ENCODE data around the gene APOBEC3C.
"Not testable (repeated sequence)": the region's sequence is repeated elsewhere in the genome, so short reads cannot be mapped to it uniquely, and the experiment has no call there.

APOBEC3C gene

GRCh38 chr22:39024519-39025308 lies 10.7 kb downstream of the APOBEC3C start:
- DNase-seq: no peak

- no peak for DNase-seq
These were observed 12.6 kb downstream of the APOBEC3C start for GRCh38 chr22:39026509-39027150.

- no peak for DNase-seq
These were observed 13.7 kb downstream of the APOBEC3C start for GRCh38 chr22:39027717-39028116.

- DNase-seq: no peak
These were observed 14.2 kb downstream of the APOBEC3C start for GRCh38 chr22:39028281-39028680.

GRCh38 chr22:39029227-39029626 lies 15.2 kb downstream of the APOBEC3C start:
- no peak for DNase-seq

GRCh38 chr22:39030705-39031104 lies 16.6 kb downstream of the APOBEC3C start:
- DNase-seq: no peak

GRCh38 chr22:39031434-39032295 lies 17.6 kb downstream of the APOBEC3C start:
- not testable (repeated sequence) for DNase-seq

GRCh38 chr22:39037071-39037470 lies 23.0 kb downstream of the APOBEC3C start:
- DNase-seq: not testable (repeated sequence)

GRCh38 chr22:39039306-39040126 lies 25.5 kb downstream of the APOBEC3C start:
- no peak for DNase-seq

GRCh38 chr22:39040155-39040537 lies 26.1 kb downstream of the APOBEC3C start:
- DNase-seq: not testable (repeated sequence)

- DNase-seq: not testable (repeated sequence)
These were observed 26.7 kb downstream of the APOBEC3C start, which contains the start of gene APOBEC3F for GRCh38 chr22:39040538-39041296. APOBEC3F (plus strand) TSS chr22:39040864; CDS start chr22:39040961, 97 bp downstream.

- DNase-seq: no peak
These were observed 27.9 kb downstream of the APOBEC3C start for GRCh38 chr22:39041908-39042307.

GRCh38 chr22:39043063-39043462 lies 29.0 kb downstream of the APOBEC3C start:
- DNase-seq: not testable (repeated sequence)

GRCh38 chr22:39045136-39045535 lies 31.1 kb downstream of the APOBEC3C start:
- DNase-seq: not testable (repeated sequence)

GRCh38 chr22:39049486-39049885 lies 35.4 kb downstream of the APOBEC3C start:
- DNase-seq: not testable (repeated sequence)

- DNase-seq: not testable (repeated sequence)
These were observed 37.9 kb downstream of the APOBEC3C start for GRCh38 chr22:39051844-39052495.

- DNase-seq: no peak
These were observed 41.6 kb downstream of the APOBEC3C start for GRCh38 chr22:39055658-39056057.

GRCh38 chr22:39061290-39061689 lies 47.2 kb downstream of the APOBEC3C start:
- DNase-seq: not testable (repeated sequence)

- not testable (repeated sequence) for DNase-seq
These were observed 47.9 kb downstream of the APOBEC3C start for GRCh38 chr22:39061951-39062350.

- not testable (repeated sequence) for DNase-seq
These were observed 49.8 kb downstream of the APOBEC3C start for GRCh38 chr22:39063904-39064303.

Data from NCI-H510A (cell line).